Left ventricle myocardium superior (tissue), 1 donor: ENCODE data around the gene PPP2R3B. TPM values are rescaled to one million over a fixed set of nuclear protein-coding genes. Genes with fewer than 3 reads are reported as not detected.
"Not testable (repeated sequence)": the region's sequence is repeated elsewhere in the genome, so short reads cannot be mapped to it uniquely, and the experiment has no call there.

Experiments used
- ATAC-seq: fragments of 200-7000 bp; cut with Tn5 transposase; one replicate; pipeline ENCODE4 v1.9.1; 2020; ENCODE audit warnings: mild to moderate bottlenecking, moderate library complexity
- DNase-seq: peaks from one replicate; pipeline ENCODE4 v3.0.0-alpha.2; 2020
- intact Hi-C: fragments of 100-400 bp; cut with micrococcal nuclease; formaldehyde crosslinking; loops from one replicate; pipeline ENCODE4 v1.11.0; 2022
- total RNA-seq: library from RNA; stranded (reverse); fragmentation: NEBNext Ultra II Directional; extraction: Animal tissue kit (Norgen Biotek cat#: 25700); gene quantifications from one replicate; pipeline ENCODE4 v1.2.1, GENCODE V29; 2021
- donor health status: DM: no; HTN: yes; CAD: no; lungs with severe emphysema.

PPP2R3B gene
- total RNA-seq, 1 donor from 2014 or later, result 194 TPM

GRCh38 chrX:410296-410695 lies 23.6 kb upstream of the PPP2R3B start:
- intact Hi-C loops, result no loop called here
- DNase-seq (no peak), ATAC-seq (no peak)

- DNase-seq (no peak), ATAC-seq (no peak)
- intact Hi-C loops, result no loop called here
These were observed 18.4 kb upstream of the PPP2R3B start for GRCh38 chrX:405149-405548.

GRCh38 chrX:404656-405055 lies 17.9 kb upstream of the PPP2R3B start:
- intact Hi-C loops, result no loop called here
- DNase-seq, result no peak
- no peak for ATAC-seq

GRCh38 chrX:402857-403256 lies 16.1 kb upstream of the PPP2R3B start:
- ATAC-seq (no peak), DNase-seq (no peak)
- intact Hi-C loops, result no loop called here

- intact Hi-C loops, result no loop called here
- no peak for ATAC-seq
- DNase-seq, result no peak
These were observed 13.6 kb upstream of the PPP2R3B start for GRCh38 chrX:400258-400657.

GRCh38 chrX:397575-397974 lies 10.9 kb upstream of the PPP2R3B start:
- ATAC-seq (peak; percentile 80), DNase-seq (peak; percentile 42)
- intact Hi-C loops, result no loop called here

- no peak for ATAC-seq
- DNase-seq, result no peak
- intact Hi-C loops, result no loop called here
These were observed 8.1 kb upstream of the PPP2R3B start for GRCh38 chrX:394830-395229.

- DNase-seq, result no peak
- intact Hi-C loops, result no loop called here
- ATAC-seq, result no peak
These were observed 5.8 kb upstream of the PPP2R3B start for GRCh38 chrX:392575-392846.

- intact Hi-C loops, result no loop called here
- ATAC-seq (no peak), DNase-seq (no peak)
These were observed 5.2 kb upstream of the PPP2R3B start for GRCh38 chrX:391717-392574.

GRCh38 chrX:390459-390858 lies 3.8 kb upstream of the PPP2R3B start:
- intact Hi-C loops, result no loop called here
- ATAC-seq (no peak), DNase-seq (no peak)

- intact Hi-C loops, result no loop called here
- no peak for ATAC-seq
- DNase-seq, result peak; percentile 27
These were observed 2.3 kb upstream of the PPP2R3B start for GRCh38 chrX:389021-389441.

GRCh38 chrX:387729-388128 lies 1.0 kb upstream of the PPP2R3B start:
- DNase-seq, result peak; percentile 24
- ATAC-seq, result no peak
- intact Hi-C loops, result no loop called here

GRCh38 chrX:386239-386767 lies 404 bp downstream of the PPP2R3B start:
- intact Hi-C loops, result no loop called here
- DNase-seq, result peak; percentile 29

GRCh38 chrX:385736-386135 lies 971 bp downstream of the PPP2R3B start:
- intact Hi-C loops, ATAC-seq: not testable (repeated sequence)
- DNase-seq, result peak; percentile 17

More at GRCh38 chrX:386239-386767, 404 bp downstream of the PPP2R3B start:
- ATAC-seq, result no peak

GRCh38 chrX:384861-385260 lies 1.8 kb downstream of the PPP2R3B start:
- no peak for DNase-seq
- no peak for ATAC-seq
- intact Hi-C loops, result no loop called here

GRCh38 chrX:378443-378842 lies 8.3 kb downstream of the PPP2R3B start:
- intact Hi-C loops, result no loop called here
- DNase-seq (no peak), ATAC-seq (no peak)

- DNase-seq, result peak; percentile 9
- ATAC-seq, result not testable (repeated sequence)
These were observed 10.5 kb downstream of the PPP2R3B start for GRCh38 chrX:376206-376605.

GRCh38 chrX:375181-376036 lies 11.3 kb downstream of the PPP2R3B start:
- ATAC-seq (no peak), DNase-seq (peak; percentile 21)
- intact Hi-C loops, result no loop called here

More at GRCh38 chrX:376206-376605, 10.5 kb downstream of the PPP2R3B start:
- intact Hi-C loops, result not testable (repeated sequence)

- DNase-seq (peak; percentile 25), ATAC-seq (no peak)
These were observed 12.1 kb downstream of the PPP2R3B start for GRCh38 chrX:374596-374995.

More at GRCh38 chrX:374596-374995, 12.1 kb downstream of the PPP2R3B start:
- intact Hi-C loops, result no loop called here
